ENCODE measurements around the gene USP17L17. TPM values are rescaled to one million over a fixed set of nuclear protein-coding genes. Genes with fewer than 3 reads are reported as not detected.
"Not testable (repeated sequence)": the region's sequence is repeated elsewhere in the genome, so short reads cannot be mapped to it uniquely, and the experiment has no call there.

Gene USP17L17
- total RNA-seq, 3 donors from 2014 or later, result not detected

DNA sequence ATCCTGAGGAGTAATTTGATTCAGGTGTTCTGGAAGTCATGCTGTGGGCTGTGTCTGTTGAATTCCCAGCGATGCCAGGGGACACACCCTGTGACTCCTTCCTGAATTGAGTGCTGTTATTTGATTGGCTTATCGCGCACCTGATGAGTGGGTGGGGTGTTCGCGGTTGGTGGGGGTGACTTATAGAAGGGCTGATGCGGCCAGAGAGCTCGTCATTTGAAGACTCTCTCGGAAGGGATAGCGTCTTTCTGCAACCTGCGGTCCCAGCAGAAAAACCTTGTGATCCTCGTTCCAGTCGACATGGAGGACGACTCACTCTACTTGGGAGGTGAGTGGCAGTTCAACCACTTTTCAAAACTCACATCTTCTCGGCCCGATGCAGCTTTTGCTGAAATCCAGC is 23.6 kb downstream of the USP17L17 start, which contains the start of gene USP17L22:
USP17L22 (plus strand) TSS at position 301 of the 400 bp plus-strand sequence; CDS start at position 301, 0 bp downstream.
- ATAC-seq; H3K9me3 ChIP-seq; H3K4me1 ChIP-seq (ENCODE audit: low read depth); DNase-seq; H3K36me3 ChIP-seq (ENCODE audit: low read depth); H3K4me3 ChIP-seq; intact Hi-C loops (cut with DNase I, micrococcal nuclease): not testable (repeated sequence)

DNA sequence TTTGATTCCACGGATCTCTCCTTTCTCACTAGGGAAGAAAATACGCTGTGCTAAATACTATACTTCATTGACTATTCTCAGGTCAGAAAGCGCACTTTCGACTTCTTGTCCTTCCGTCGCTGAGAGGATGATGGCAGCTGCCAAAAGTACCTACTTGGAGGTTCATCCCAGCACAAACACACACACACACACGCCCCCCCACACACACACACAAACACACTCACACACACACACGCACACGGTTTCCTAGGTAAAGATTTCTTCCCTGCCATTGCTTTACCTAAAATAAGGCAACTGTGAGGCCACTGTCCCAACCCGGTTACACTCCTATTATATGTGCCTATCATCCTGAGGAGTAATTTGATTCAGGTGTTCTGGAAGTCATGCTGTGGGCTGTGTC is 28.0 kb downstream of the USP17L17 start:
- H3K4me1 ChIP-seq (ENCODE audit: low read depth); H3K4me3 ChIP-seq; ATAC-seq; intact Hi-C loops (cut with DNase I, micrococcal nuclease); H3K9me3 ChIP-seq; H3K36me3 ChIP-seq (ENCODE audit: low read depth): not testable (repeated sequence)
- peak; percentile 5 to 81 (median 35) for DNase-seq

Other genes starting within 250 kb of the USP17L17 start
- gene FAM90A26, start 73.5 kb upstream of the USP17L17 start, total RNA-seq, result not detected
- gene USP17L10, start 33.2 kb upstream of the USP17L17 start, total RNA-seq, result not detected
- not detected for gene USP17L11, start 28.5 kb upstream of the USP17L17 start, total RNA-seq
- gene USP17L12, start 23.7 kb upstream of the USP17L17 start, total RNA-seq, result not detected
- gene USP17L13, start 19.0 kb upstream of the USP17L17 start, total RNA-seq, result not detected
- not detected for gene USP17L15, start 9.5 kb upstream of the USP17L17 start, total RNA-seq
- gene USP17L18, start 4.8 kb downstream of the USP17L17 start, total RNA-seq, result not detected
- not detected for gene USP17L19, start 9.5 kb downstream of the USP17L17 start, total RNA-seq
- gene USP17L20, start 14.2 kb downstream of the USP17L17 start, total RNA-seq, result not detected
- gene USP17L21, start 19.0 kb downstream of the USP17L17 start, total RNA-seq, result not detected
- gene USP17L22, start 23.7 kb downstream of the USP17L17 start, total RNA-seq, result not detected
- not detected for gene USP17L24, start 81.3 kb downstream of the USP17L17 start, total RNA-seq
- not detected for gene USP17L25, start 86.0 kb downstream of the USP17L17 start, total RNA-seq
- gene USP17L26, start 90.8 kb downstream of the USP17L17 start, total RNA-seq, result not detected
- gene USP17L5, start 95.5 kb downstream of the USP17L17 start, total RNA-seq, result not detected
- gene USP17L27, start 100.3 kb downstream of the USP17L17 start, total RNA-seq, result not detected
- not detected for gene USP17L28, start 105.0 kb downstream of the USP17L17 start, total RNA-seq
- gene USP17L29, start 109.8 kb downstream of the USP17L17 start, total RNA-seq, result not detected
- gene USP17L30, start 119.2 kb downstream of the USP17L17 start, total RNA-seq, result not detected
- gene DEFB131A, start 200.5 kb downstream of the USP17L17 start, total RNA-seq, result not detected

All from mucosa of descending colon (tissue), 3 donors.